Measurements from ENCODE around the gene TTLL5. TPM values are rescaled to one million over a fixed set of nuclear protein-coding genes. Genes with fewer than 3 reads are reported as not detected.

The TTLL5 gene
- total RNA-seq, 1 donor from 2014 or later = 43.1 TPM

DNA sequence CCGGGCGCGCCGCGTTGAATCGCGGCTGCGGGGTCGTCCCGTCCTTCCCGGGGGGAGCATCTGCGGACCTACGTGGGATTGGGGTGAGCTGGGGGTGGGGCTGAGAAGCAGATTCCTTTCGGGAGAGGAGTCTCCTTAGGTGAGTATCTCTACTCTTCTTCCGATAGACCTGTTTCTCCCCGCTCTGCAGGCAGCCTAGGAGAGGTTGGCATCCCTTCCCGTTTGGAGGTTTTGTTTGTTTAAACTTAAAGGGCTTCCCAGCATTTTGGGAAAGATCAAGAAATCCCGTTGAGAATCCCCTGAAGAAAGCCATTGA, 411 bp downstream of the TTLL5 start:
- TF ChIP-seq, protein P1, sequence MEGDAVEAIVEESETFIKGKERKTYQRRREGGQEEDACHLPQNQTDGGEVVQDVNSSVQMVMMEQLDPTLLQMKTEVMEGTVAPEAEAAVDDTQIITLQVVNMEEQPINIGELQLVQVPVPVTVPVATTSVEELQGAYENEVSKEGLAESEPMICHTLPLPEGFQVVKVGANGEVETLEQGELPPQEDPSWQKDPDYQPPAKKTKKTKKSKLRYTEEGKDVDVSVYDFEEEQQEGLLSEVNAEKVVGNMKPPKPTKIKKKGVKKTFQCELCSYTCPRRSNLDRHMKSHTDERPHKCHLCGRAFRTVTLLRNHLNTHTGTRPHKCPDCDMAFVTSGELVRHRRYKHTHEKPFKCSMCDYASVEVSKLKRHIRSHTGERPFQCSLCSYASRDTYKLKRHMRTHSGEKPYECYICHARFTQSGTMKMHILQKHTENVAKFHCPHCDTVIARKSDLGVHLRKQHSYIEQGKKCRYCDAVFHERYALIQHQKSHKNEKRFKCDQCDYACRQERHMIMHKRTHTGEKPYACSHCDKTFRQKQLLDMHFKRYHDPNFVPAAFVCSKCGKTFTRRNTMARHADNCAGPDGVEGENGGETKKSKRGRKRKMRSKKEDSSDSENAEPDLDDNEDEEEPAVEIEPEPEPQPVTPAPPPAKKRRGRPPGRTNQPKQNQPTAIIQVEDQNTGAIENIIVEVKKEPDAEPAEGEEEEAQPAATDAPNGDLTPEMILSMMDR (IDR thresholded peaks at IDR 0.05; ENCODE audit: partially characterized antibody, unreplicated experiment) = no peak
- H3K36me3 Mint-ChIP-seq (ENCODE audit: unreplicated experiment) = no peaks in the 10 kb centered on the region
- peak overlapping the region; percentile 97 for H3K4me3 Mint-ChIP-seq (ENCODE audit: unreplicated experiment)
- no peaks in the 10 kb centered on the region for H3K27me3 Mint-ChIP-seq (ENCODE audit: unreplicated experiment)
- H3K9me3 Mint-ChIP-seq (ENCODE audit: unreplicated experiment) = peaks cover 5% of the 10 kb centered on the region
- peak overlapping the region; percentile 78 for H3K27ac Mint-ChIP-seq (ENCODE audit: unreplicated experiment)
- no peak for DNase-seq
- H3K4me1 Mint-ChIP-seq (ENCODE audit: low read depth, unreplicated experiment) = peaks cover 8% of the 10 kb centered on the region

DNA sequence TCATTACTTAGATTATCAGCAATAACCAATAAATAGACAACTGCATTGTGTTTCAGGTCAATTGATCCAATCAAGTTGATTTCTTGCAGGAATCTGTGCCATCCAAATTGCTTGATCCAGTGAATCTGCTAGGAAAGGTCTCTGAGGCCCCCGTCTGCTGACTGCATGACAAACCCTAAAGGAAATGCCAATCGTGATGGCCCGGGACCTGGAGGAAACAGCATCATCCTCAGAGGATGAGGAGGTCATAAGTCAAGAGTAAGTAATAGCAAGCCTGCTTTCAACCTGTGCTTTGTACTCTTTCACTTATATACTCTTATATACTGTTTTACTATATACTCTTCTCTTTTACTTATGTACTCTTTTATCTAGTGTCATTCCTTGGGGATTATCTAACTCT, 1.9 kb downstream of the TTLL5 start:
- H3K4me1 Mint-ChIP-seq (ENCODE audit: low read depth, unreplicated experiment) = peaks cover 8% of the 10 kb centered on the region
- H3K36me3 Mint-ChIP-seq (ENCODE audit: unreplicated experiment) = no peaks in the 10 kb centered on the region
- no peaks in the 10 kb centered on the region for H3K27me3 Mint-ChIP-seq (ENCODE audit: unreplicated experiment)
- peaks cover 5% of the 10 kb centered on the region for H3K9me3 Mint-ChIP-seq (ENCODE audit: unreplicated experiment)
- DNase-seq = no peak
- H3K27ac Mint-ChIP-seq (ENCODE audit: unreplicated experiment) = no peak overlapping the region
- no peak overlapping the region for H3K4me3 Mint-ChIP-seq (ENCODE audit: unreplicated experiment)
- TF ChIP-seq, protein P1 (IDR thresholded peaks at IDR 0.05; ENCODE audit: partially characterized antibody, unreplicated experiment) = no peak

DNA sequence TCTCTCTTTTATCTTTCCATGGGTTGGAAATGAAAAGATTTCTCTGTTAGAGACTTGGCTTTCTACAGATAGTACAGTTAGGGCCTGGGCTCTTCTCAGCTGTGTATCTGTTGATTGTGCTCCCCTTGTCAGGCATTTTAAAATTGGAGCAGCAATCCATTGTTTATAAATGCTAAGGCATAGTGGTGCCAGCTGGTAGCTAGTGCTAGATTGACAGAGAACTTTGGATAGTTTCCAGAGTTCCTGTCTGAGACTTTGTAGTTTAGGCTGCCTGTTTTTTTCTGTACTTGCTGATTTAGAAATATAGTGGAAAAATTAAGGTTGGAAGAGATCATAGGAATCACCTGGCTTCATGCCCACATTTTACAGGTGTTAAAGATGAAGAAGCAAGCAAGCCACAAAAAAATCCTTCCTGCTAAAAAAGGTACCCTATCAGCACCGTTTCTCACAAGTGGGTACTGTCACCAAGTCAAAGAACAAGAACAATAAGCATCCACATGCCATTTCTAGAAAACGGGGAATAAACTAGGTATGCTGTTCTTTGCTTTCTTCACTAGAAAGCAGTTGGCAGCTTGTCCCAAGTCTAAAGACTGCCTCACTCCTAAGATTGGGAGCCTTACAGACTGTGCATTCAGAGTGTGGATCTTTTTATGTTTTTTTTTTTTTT, 6.2 kb downstream of the TTLL5 start:
- Mint-ChIP-seq H3K27me3 (ENCODE audit: unreplicated experiment) (no peaks in the 10 kb centered on the region), H3K4me1 (ENCODE audit: low read depth, unreplicated experiment) (no peaks in the 10 kb centered on the region), H3K27ac (ENCODE audit: unreplicated experiment) (no peak overlapping the region), H3K4me3 (ENCODE audit: unreplicated experiment) (no peak overlapping the region), H3K9me3 (ENCODE audit: unreplicated experiment) (no peaks in the 10 kb centered on the region), H3K36me3 (ENCODE audit: unreplicated experiment) (no peaks in the 10 kb centered on the region)
- TF ChIP-seq, protein P1 (IDR thresholded peaks at IDR 0.05; ENCODE audit: partially characterized antibody, unreplicated experiment) = no peak
- no peak for DNase-seq

DNA sequence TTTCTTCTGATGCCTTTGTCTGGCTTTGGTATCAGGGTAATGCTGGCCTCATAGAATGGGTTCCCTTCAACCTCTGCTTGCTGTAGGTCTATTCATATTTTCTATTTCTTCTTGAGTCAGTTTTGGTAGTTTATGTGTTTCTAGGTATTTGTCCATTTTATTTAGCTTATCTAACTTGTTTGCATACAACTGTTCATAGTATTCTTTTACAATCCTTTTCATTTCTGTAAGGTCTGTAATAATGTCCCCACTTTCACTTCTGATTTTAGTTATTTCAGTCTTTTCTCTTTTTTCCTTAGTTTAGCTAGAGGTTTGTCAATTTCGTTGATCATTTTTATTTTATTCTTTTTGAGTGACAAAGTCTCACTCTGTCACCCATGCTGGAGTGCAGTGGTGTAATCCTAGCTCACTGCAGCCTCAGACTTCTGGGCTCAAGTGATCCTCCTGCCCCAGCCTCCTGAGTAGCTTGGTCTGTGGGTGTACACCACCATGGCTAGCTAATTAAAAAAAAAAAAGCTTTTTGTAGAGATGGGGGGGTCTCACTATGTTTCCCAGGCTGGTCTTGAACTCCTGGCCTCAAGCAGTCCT, 11.7 kb downstream of the TTLL5 start:
- no peaks in the 10 kb centered on the region for H3K27me3 Mint-ChIP-seq (ENCODE audit: unreplicated experiment)
- peaks cover 7% of the 10 kb centered on the region for H3K36me3 Mint-ChIP-seq (ENCODE audit: unreplicated experiment)
- H3K4me3 Mint-ChIP-seq (ENCODE audit: unreplicated experiment) = no peak overlapping the region
- DNase-seq = no peak
- no peaks in the 10 kb centered on the region for H3K9me3 Mint-ChIP-seq (ENCODE audit: unreplicated experiment)
- no peaks in the 10 kb centered on the region for H3K4me1 Mint-ChIP-seq (ENCODE audit: low read depth, unreplicated experiment)
- H3K27ac Mint-ChIP-seq (ENCODE audit: unreplicated experiment) = no peak overlapping the region
- TF ChIP-seq, protein P1 (IDR thresholded peaks at IDR 0.05; ENCODE audit: partially characterized antibody, unreplicated experiment) = no peak

DNA sequence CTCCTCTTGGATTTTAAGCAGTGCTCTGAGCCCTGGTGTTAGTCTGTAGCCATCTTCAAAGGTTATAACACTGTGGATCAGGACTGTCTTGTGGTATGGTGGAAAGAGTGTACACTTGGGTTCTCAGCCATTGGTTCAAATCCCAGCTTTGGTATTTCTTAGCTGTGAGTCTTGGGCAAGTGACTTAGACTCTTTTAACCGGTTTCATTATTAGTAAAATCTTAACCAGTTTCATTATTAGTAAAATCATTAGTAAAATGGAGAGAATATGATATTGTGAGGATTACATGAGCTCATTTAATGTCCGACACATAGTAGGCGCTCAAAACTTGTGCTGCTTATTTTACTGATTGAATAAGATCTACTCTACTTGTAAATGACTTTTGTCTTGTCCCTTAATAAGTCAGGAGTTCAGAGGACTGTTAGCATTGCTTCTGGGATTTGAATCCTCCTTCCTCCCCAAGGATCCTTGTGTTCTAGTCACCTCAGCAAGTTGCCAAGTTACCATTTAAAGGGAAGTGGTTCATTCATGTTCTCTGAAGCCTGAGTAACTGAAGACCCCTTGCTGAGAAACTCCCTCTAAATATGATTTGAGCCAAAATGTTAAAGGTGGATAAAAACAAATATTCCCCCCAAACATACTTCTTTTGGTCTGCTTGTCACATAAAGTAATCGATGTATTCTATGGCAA, 12.4 kb downstream of the TTLL5 start:
- Mint-ChIP-seq H3K4me3 (ENCODE audit: unreplicated experiment) (no peak overlapping the region), H3K9me3 (ENCODE audit: unreplicated experiment) (no peaks in the 10 kb centered on the region), H3K27me3 (ENCODE audit: unreplicated experiment) (no peaks in the 10 kb centered on the region), H3K36me3 (ENCODE audit: unreplicated experiment) (peaks cover 7% of the 10 kb centered on the region), H3K4me1 (ENCODE audit: low read depth, unreplicated experiment) (no peaks in the 10 kb centered on the region), H3K27ac (ENCODE audit: unreplicated experiment) (no peak overlapping the region)
- TF ChIP-seq, protein P1 (IDR thresholded peaks at IDR 0.05; ENCODE audit: partially characterized antibody, unreplicated experiment) = no peak
- no peak for DNase-seq
